SK-N-SH treated with all-trans-retinoic acid at 6 μM for 48 hours (cell line): ENCODE data around the gene CDC42EP1.

Experiments
- ATAC-seq: fragments of 200-7000 bp; cut with Tn5 transposase; 3 replicates; pipeline ENCODE4 v1.9.1; 2020; ENCODE audit warnings: mild to moderate bottlenecking, moderate library complexity
- ARNTL ChIP-seq: fragments of 450-650 bp; formaldehyde crosslinking; IDR thresholded peaks from 2 replicates; pipeline ENCODE4 v1.5.0; 2020; ENCODE audit warnings: low read depth, mild to moderate bottlenecking, moderate library complexity, borderline replicate concordance
- BACH2 ChIP-seq: fragments of 250-450 bp; sonication (Bioruptor Pico); IDR thresholded peaks from 2 replicates; pipeline ENCODE4 v1.9.0; 2021; ENCODE audit warnings: mild to moderate bottlenecking, borderline replicate concordance
- CSDC2 ChIP-seq: fragments of 250-450 bp; sonication (Bioruptor Pico); IDR thresholded peaks from 2 replicates; pipeline ENCODE4 v1.5.0; 2020; ENCODE audit warnings: mild to moderate bottlenecking, moderate library complexity
- CSRNP3 ChIP-seq: fragments of 250-450 bp; sonication (Bioruptor Pico); IDR thresholded peaks from 2 replicates; pipeline ENCODE4 v1.5.1; 2021; ENCODE audit warnings: mild to moderate bottlenecking, moderate library complexity
- ESRRG ChIP-seq: fragments of 250-450 bp; sonication (Bioruptor Pico); IDR thresholded peaks from 2 replicates; pipeline ENCODE4 v1.6.1; 2021; ENCODE audit warnings: mild to moderate bottlenecking
- GLIS3 ChIP-seq: fragments of 250-450 bp; sonication (Bioruptor Pico); IDR thresholded peaks from 2 replicates; pipeline ENCODE4 v1.5.0; 2020; ENCODE audit warnings: mild to moderate bottlenecking, moderate library complexity
- ISL1 ChIP-seq: fragments of 250-450 bp; sonication (Bioruptor Pico); IDR thresholded peaks from 2 replicates; pipeline ENCODE4 v2.1.2; 2022; ENCODE audit warnings: mild to moderate bottlenecking, moderate library complexity
- OSR1 ChIP-seq: fragments of 250-450 bp; sonication (Bioruptor Pico); IDR thresholded peaks from 2 replicates; pipeline ENCODE4 v1.8.0; 2022; ENCODE audit warnings: moderate library complexity, mild to moderate bottlenecking, inconsistent platforms
- PPARA ChIP-seq: fragments of 250-450 bp; sonication (Bioruptor Pico); IDR thresholded peaks from 2 replicates; pipeline ENCODE4 v1.5.0; 2020; ENCODE audit warnings: mild to moderate bottlenecking, borderline replicate concordance
- RARB ChIP-seq: fragments of 250-450 bp; sonication (Bioruptor Pico); IDR thresholded peaks from 2 replicates; pipeline ENCODE4 v1.8.0; 2021; ENCODE audit warnings: mild to moderate bottlenecking, moderate library complexity
- SNAI2 ChIP-seq: fragments of 250-450 bp; sonication (Bioruptor Pico); IDR thresholded peaks from 2 replicates; pipeline ENCODE4 v1.5.0; 2020; ENCODE audit warnings: mild to moderate bottlenecking, moderate library complexity
- TCF4 ChIP-seq: fragments of 250-450 bp; sonication (Bioruptor Pico); IDR thresholded peaks from 2 replicates; pipeline ENCODE4 v1.8.0; 2021; ENCODE audit warnings: mild to moderate bottlenecking, moderate library complexity, borderline replicate concordance
- TOX ChIP-seq: fragments of 250-450 bp; sonication (Bioruptor Pico); IDR thresholded peaks from 2 replicates; pipeline ENCODE4 v1.8.0; 2021; ENCODE audit warnings: mild to moderate bottlenecking, moderate library complexity, borderline replicate concordance
- TSHZ2 ChIP-seq: fragments of 250-450 bp; sonication (Bioruptor Pico); IDR thresholded peaks from 2 replicates; pipeline ENCODE4 v1.5.0; 2020; ENCODE audit warnings: mild to moderate bottlenecking, moderate library complexity
- ZC3H10 ChIP-seq: fragments of 250-450 bp; sonication (Bioruptor Pico); IDR thresholded peaks from 2 replicates; pipeline ENCODE4 v1.5.1; 2021; ENCODE audit warnings: mild to moderate bottlenecking, moderate library complexity
- ZFP3 ChIP-seq: fragments of 250-450 bp; sonication (Bioruptor Pico); IDR thresholded peaks from 2 replicates; pipeline ENCODE4 v1.5.0; 2020; ENCODE audit warnings: mild to moderate bottlenecking, moderate library complexity
- ZFP30 ChIP-seq: fragments of 450-650 bp; formaldehyde crosslinking; IDR thresholded peaks from 2 replicates; pipeline ENCODE4 v1.5.0; 2022; ENCODE audit warnings: mild to moderate bottlenecking, moderate library complexity
- ZNF565 ChIP-seq: fragments of 450-650 bp; formaldehyde crosslinking; conservative IDR thresholded peaks from 2 replicates; pipeline ENCODE4 v1.5.0; 2020; ENCODE audit warnings: low read depth, mild to moderate bottlenecking, moderate library complexity
- ZNF70 ChIP-seq: fragments of 450-650 bp; formaldehyde crosslinking; IDR thresholded peaks from 2 replicates; pipeline ENCODE4 v1.5.0; 2020; ENCODE audit warnings: mild to moderate bottlenecking, moderate library complexity
- ZNF8 ChIP-seq: fragments of 450-650 bp; formaldehyde crosslinking; IDR thresholded peaks from 2 replicates; pipeline ENCODE4 v1.5.0; 2020; ENCODE audit warnings: mild to moderate bottlenecking, moderate library complexity
- TF ChIP-seq, protein P1 (sequence below): fragments of 250-450 bp; sonication (Bioruptor Pico); IDR thresholded peaks from 2 replicates; pipeline ENCODE4 v1.8.0; 2021; ENCODE audit warnings: low read depth, mild to moderate bottlenecking, moderate library complexity, borderline replicate concordance
- TF ChIP-seq, protein P2 (sequence below): fragments of 250-450 bp; sonication (Bioruptor Pico); IDR thresholded peaks from 2 replicates; pipeline ENCODE4 v1.5.1; 2020; ENCODE audit warnings: low read depth, mild to moderate bottlenecking, moderate library complexity
- TF ChIP-seq, protein P3 (sequence below): fragments of 250-450 bp; sonication (Bioruptor Pico); IDR thresholded peaks from 2 replicates; pipeline ENCODE4 v1.8.0; 2020; ENCODE audit warnings: mild to moderate bottlenecking, moderate library complexity, borderline replicate concordance

The CDC42EP1 gene

DNA sequence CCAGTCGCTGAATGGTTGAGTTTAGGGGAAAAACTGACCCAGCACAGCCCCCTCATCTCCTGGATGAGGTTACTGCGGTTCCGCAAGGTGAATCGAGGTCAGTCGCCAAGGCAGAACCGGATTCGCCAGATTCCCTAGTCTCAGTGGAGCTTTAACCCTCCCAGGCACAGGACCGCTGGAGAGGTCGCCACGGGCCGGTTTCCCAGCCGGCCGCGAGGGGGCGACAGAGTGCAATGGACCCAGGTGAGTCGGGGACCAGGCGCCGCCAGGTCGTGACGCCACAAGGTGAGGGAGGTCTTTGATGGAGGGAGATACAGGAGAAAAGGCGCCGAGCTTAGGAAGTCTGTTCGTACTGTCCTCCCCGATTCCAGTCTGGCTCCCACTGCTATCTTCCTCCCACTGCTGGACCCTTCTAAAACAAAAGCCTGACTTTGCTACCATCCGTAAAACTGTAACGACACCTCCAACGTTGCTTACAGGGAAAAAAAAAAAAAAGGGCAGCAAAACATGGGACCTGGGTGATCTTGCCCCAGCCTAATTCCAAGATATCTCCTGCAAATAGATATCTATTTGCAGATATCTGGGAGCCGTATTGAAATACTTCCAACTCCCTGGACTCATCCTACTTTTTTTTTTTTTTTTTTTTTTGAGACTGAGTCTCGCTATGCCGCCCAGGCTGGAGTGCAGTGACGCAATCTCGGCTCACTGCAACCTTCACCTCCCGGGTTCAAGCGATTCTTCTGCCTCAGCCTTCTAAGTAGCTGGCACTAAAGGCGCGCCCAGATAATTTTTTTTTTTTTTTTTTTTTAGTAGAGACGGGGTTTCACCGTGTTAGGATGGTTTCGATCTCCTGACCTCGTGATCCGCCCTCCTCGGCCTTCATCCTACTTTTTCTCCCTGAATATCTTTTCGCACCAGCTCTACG, 47.0 kb downstream of the CDC42EP1 start:
- ATAC-seq: peak; percentile 34
- TF ChIP-seq ZFP3 (CRISPR knock-in tag) (no peak), ISL1 (CRISPR knock-in tag) (no peak), RARB (CRISPR knock-in tag) (no peak), CSDC2 (CRISPR knock-in tag) (no peak), ESRRG (CRISPR knock-in tag) (no peak), CSRNP3 (CRISPR knock-in tag) (no peak), ZNF70 (CRISPR knock-in tag) (no peak), TCF4 (CRISPR knock-in tag) (no peak), PPARA (no peak), TOX (CRISPR knock-in tag) (no peak), SNAI2 (CRISPR knock-in tag) (no peak), OSR1 (no peak)
- TF ChIP-seq, protein P1, sequence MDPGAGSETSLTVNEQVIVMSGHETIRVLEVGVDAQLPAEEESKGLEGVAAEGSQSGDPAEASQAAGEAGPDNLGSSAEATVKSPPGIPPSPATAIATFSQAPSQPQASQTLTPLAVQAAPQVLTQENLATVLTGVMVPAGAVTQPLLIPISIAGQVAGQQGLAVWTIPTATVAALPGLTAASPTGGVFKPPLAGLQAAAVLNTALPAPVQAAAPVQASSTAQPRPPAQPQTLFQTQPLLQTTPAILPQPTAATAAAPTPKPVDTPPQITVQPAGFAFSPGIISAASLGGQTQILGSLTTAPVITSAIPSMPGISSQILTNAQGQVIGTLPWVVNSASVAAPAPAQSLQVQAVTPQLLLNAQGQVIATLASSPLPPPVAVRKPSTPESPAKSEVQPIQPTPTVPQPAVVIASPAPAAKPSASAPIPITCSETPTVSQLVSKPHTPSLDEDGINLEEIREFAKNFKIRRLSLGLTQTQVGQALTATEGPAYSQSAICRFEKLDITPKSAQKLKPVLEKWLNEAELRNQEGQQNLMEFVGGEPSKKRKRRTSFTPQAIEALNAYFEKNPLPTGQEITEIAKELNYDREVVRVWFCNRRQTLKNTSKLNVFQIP (CRISPR knock-in tag): no peak
- TF ChIP-seq, protein P2, sequence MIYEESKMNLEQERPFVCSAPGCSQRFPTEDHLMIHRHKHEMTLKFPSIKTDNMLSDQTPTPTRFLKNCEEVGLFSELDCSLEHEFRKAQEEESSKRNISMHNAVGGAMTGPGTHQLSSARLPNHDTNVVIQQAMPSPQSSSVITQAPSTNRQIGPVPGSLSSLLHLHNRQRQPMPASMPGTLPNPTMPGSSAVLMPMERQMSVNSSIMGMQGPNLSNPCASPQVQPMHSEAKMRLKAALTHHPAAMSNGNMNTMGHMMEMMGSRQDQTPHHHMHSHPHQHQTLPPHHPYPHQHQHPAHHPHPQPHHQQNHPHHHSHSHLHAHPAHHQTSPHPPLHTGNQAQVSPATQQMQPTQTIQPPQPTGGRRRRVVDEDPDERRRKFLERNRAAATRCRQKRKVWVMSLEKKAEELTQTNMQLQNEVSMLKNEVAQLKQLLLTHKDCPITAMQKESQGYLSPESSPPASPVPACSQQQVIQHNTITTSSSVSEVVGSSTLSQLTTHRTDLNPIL (CRISPR knock-in tag): no peak
- TF ChIP-seq, all 23 proteins: peak for 0

- peak; percentile 3 for ATAC-seq
Measured at GRCh38 chr22:37607935-37608476, 47.7 kb downstream of the CDC42EP1 start.

More at GRCh38 chr22:37607935-37608476, 47.7 kb downstream of the CDC42EP1 start:
- TF ChIP-seq ZC3H10 (no peak), PPARA (no peak), ZNF565 (CRISPR knock-in tag) (no peak), RARB (CRISPR knock-in tag) (no peak), OSR1 (no peak), ZNF70 (CRISPR knock-in tag) (no peak), TSHZ2 (CRISPR knock-in tag) (no peak), ZFP30 (CRISPR knock-in tag) (no peak), ARNTL (CRISPR knock-in tag) (no peak), TCF4 (CRISPR knock-in tag) (no peak), GLIS3 (CRISPR knock-in tag) (no peak), ISL1 (CRISPR knock-in tag) (no peak), BACH2 (no peak), ESRRG (CRISPR knock-in tag) (no peak), SNAI2 (CRISPR knock-in tag) (no peak), CSRNP3 (CRISPR knock-in tag) (no peak), ZNF8 (CRISPR knock-in tag) (no peak)
- TF ChIP-seq, protein P3, sequence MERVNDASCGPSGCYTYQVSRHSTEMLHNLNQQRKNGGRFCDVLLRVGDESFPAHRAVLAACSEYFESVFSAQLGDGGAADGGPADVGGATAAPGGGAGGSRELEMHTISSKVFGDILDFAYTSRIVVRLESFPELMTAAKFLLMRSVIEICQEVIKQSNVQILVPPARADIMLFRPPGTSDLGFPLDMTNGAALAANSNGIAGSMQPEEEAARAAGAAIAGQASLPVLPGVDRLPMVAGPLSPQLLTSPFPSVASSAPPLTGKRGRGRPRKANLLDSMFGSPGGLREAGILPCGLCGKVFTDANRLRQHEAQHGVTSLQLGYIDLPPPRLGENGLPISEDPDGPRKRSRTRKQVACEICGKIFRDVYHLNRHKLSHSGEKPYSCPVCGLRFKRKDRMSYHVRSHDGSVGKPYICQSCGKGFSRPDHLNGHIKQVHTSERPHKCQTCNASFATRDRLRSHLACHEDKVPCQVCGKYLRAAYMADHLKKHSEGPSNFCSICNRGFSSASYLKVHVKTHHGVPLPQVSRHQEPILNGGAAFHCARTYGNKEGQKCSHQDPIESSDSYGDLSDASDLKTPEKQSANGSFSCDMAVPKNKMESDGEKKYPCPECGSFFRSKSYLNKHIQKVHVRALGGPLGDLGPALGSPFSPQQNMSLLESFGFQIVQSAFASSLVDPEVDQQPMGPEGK (CRISPR knock-in tag): no peak
- TF ChIP-seq, protein P1 (CRISPR knock-in tag): no peak
- TF ChIP-seq, protein P2 (CRISPR knock-in tag): no peak
